NCI-H2107 (cell line): ENCODE results near the gene HMCN2.

Experiments
- DNase-seq: peaks from one replicate; lab custom pipeline; 2025; lab: John Stamatoyannopoulos, UW

HMCN2 gene

GRCh38 chr9:130451509-130452388 is 186.2 kb downstream of the HMCN2 start:
- DNase-seq = peak; percentile 83

- DNase-seq = no peak
Measured at GRCh38 chr9:130452835-130453234, 187.3 kb downstream of the HMCN2 start.

- DNase-seq = no peak
Measured at GRCh38 chr9:130453487-130453886, 187.9 kb downstream of the HMCN2 start.

- no peak for DNase-seq
Measured at GRCh38 chr9:130454096-130454811, 188.7 kb downstream of the HMCN2 start.

- no peak for DNase-seq
Measured at GRCh38 chr9:130454812-130455325, 189.3 kb downstream of the HMCN2 start.

GRCh38 chr9:130458027-130458803 is 192.7 kb downstream of the HMCN2 start:
- no peak for DNase-seq

- DNase-seq = no peak
Measured at GRCh38 chr9:130458804-130459067, 193.2 kb downstream of the HMCN2 start.

- no peak for DNase-seq
Measured at GRCh38 chr9:130459151-130459550, 193.6 kb downstream of the HMCN2 start.

GRCh38 chr9:130459941-130460669 is 194.5 kb downstream of the HMCN2 start:
- no peak for DNase-seq

- DNase-seq = no peak
Measured at GRCh38 chr9:130461218-130461630, 195.7 kb downstream of the HMCN2 start.

- no peak for DNase-seq
Measured at GRCh38 chr9:130461731-130462130, 196.2 kb downstream of the HMCN2 start.

GRCh38 chr9:130462685-130463540 is 197.4 kb downstream of the HMCN2 start:
- DNase-seq = no peak

- DNase-seq = no peak
Measured at GRCh38 chr9:130463763-130464745, 198.5 kb downstream of the HMCN2 start.

- DNase-seq = no peak
Measured at GRCh38 chr9:130465383-130466096, 200.0 kb downstream of the HMCN2 start.

- no peak for DNase-seq
Measured at GRCh38 chr9:130466537-130467217, 201.1 kb downstream of the HMCN2 start.

- no peak for DNase-seq
Measured at GRCh38 chr9:130467316-130467715, 201.8 kb downstream of the HMCN2 start.

- DNase-seq = no peak
Measured at GRCh38 chr9:130468566-130468965, 203.0 kb downstream of the HMCN2 start.

- DNase-seq = no peak
Measured at GRCh38 chr9:130470269-130470668, 204.7 kb downstream of the HMCN2 start.
